IMR-90 (cell line): ENCODE data around the gene CDK5. TPM values are rescaled to one million over a fixed set of nuclear protein-coding genes. Genes with fewer than 3 reads are reported as not detected.

Experiments
- polyA plus RNA-seq, 3 experiments: library from polyadenylated mRNA; depleted of rRNA; stranded (reverse); fragments of >200 nt; gene quantifications; 2 replicates each; pipeline ENCODE4 v1.2.3, GENCODE V29; 2012; ENCODE audit warnings: low replicate concordance in 1 of 3
- total RNA-seq: library from RNA; depleted of rRNA; stranded (reverse); fragments of >200 nt; gene quantifications from 2 replicates; pipeline ENCODE4 v1.2.3, GENCODE V29; 2012
- TF ChIP-seq, protein P1 (sequence below): conservative IDR thresholded peaks from 2 replicates; pipeline ENCODE4 v1.5.1; 2012; ENCODE audit warnings: mild to moderate bottlenecking, low read depth, low read length, improper control_type of control experiment

CDK5 gene
- total and polyA plus RNA-seq, 2 of the 4 experiments (the other 2 are of a cell fraction): 22.4 to 34.8 TPM

DNA sequence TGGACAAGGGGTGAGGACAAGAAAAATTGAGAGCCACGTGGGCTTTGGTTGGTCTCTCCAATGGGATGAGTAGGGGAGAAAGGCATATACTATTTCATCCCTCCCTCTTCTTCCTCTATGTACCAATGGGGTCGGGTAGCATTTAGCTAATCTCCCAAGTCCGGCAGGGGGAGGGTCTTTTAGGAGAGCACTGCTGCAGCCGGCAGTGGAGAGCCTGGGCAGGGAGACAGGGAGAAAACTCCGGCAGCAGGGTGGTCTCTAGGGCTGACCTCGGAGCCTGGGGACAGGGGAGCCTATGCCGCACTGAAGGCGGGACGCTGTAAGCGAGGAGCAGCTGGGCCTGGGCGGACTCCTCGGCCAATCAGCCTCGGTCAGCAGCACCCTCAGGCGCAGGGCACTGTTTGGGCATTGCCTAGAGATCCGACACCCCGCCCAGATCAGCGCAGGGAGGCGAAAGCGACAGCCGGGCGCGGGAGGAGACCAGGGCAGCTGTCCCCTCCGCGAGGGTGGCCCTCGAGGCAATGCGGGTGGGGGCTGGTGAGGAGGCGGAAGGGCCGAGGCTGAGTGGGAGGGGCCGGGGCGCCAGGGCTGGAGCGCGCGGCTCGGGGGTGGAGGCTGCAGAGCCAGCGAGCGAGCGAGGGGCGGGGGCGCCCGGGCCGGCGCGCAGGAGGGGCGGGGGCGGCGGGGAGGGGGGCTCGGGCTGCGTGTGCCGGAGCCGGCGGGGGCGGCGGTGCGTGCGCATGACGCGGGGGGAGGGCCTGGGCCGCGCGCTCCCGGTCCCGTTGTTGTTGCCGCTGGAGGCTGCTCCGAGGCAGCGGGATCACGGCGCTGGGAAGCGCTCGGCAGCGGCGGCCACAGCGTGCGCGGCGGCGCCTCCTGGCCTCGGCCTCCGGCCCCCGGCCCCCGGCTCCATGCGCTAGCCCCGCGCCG lies 28.3 kb upstream of the CDK5 start, which contains the start of gene AGAP3 (continued):
- TF ChIP-seq, protein P1, sequence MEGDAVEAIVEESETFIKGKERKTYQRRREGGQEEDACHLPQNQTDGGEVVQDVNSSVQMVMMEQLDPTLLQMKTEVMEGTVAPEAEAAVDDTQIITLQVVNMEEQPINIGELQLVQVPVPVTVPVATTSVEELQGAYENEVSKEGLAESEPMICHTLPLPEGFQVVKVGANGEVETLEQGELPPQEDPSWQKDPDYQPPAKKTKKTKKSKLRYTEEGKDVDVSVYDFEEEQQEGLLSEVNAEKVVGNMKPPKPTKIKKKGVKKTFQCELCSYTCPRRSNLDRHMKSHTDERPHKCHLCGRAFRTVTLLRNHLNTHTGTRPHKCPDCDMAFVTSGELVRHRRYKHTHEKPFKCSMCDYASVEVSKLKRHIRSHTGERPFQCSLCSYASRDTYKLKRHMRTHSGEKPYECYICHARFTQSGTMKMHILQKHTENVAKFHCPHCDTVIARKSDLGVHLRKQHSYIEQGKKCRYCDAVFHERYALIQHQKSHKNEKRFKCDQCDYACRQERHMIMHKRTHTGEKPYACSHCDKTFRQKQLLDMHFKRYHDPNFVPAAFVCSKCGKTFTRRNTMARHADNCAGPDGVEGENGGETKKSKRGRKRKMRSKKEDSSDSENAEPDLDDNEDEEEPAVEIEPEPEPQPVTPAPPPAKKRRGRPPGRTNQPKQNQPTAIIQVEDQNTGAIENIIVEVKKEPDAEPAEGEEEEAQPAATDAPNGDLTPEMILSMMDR: no peak
